Measurements from ENCODE around the gene RDH11.
"Not testable (repeated sequence)": the region's sequence is repeated elsewhere in the genome, so short reads cannot be mapped to it uniquely, and the experiment has no call there.

Gene RDH11, protein sequence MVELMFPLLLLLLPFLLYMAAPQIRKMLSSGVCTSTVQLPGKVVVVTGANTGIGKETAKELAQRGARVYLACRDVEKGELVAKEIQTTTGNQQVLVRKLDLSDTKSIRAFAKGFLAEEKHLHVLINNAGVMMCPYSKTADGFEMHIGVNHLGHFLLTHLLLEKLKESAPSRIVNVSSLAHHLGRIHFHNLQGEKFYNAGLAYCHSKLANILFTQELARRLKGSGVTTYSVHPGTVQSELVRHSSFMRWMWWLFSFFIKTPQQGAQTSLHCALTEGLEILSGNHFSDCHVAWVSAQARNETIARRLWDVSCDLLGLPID

GRCh38 chr14:67695394-67695949 is at the start of gene RDH11:
Gene RDH11, minus strand, starts transcription at chr14:67695764. Its CDS starts 61 bp downstream, at chr14:67695703.
- peak; percentile 94 for DNase-seq

DNA sequence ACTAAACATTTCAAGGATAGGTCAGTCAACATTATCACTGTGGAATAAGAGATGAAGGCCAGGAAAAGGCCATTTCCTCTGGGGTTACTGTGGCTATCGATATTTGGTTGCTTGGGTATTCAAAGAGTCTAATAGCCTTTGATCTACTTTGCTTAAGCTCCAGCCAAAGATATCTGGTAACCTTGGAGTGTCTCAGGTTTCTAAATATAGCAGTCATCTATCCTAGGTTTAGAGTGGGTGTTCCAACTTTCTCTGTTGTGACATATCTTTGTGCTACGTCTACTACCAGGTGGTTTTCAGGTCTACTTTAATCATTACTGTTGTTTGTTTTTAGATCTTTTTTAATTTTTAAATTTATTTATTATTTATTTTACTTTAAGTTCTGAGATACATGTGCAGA is 48.5 kb upstream of the RDH11 start:
- no peak for DNase-seq

GRCh38 chr14:67738740-67739504 is 43.4 kb upstream of the RDH11 start:
- DNase-seq = peak; percentile 89

- no peak for DNase-seq
Measured at GRCh38 chr14:67736771-67737170, 41.2 kb upstream of the RDH11 start.

DNA sequence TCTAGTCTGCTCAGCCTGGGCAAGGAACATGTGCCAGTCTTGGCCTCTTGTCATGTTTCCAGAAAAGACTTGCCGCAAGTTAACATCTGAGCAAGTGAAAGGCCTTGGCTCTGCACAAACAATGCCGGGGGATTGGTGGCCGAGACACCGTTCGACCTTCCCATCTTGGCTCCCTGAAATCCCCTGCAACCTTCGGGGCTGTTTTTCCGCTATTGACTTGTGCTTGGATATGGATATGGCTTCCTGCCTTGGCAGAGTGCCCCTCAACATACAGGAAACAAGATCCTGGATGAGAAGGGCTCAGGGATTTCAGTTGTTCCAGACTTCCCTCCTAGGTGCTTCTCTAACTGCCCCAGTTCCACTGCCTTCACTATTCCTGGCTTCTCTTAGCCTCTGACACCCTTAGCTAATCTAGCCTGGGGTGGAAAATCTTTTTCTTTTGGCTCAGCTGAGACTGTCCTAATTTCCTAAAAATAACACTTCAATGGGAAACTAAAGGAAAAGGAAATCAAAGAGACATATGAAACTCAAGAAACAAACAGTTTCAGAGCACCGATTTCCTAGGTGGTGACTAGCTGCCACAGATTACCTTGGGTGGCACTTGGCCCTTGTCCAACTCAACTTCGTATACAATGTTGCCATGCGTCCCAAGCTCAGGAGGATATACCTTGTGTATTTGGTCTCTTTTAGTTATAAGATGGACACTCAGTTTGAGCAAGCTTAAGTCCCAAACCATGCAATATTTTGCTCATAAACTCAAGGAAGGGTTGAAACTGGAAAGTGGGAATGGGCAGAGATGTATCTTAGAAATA is 40.0 kb upstream of the RDH11 start:
- no peak for DNase-seq

DNA sequence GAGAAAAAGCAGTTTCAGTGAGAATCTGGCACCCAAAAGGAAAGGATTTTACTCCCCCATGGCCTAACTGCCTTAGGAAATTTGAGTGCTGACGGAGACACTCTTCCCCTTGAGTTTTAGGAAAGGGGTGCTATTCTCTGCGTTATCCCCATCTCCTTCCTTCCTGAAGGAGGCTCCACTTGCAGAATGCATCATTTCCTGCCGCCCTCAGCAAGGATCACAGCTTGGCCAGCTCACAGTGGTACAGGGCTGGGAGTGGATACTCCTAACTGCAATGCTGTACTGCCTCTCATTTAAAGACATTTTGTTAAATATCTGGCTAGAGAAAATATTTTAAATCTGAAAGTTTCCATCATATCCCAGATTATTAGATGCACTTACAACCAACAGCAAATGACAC is 39.1 kb upstream of the RDH11 start:
- DNase-seq = peak; percentile 7

- no peak for DNase-seq
Measured at GRCh38 chr14:67733616-67734015, 38.1 kb upstream of the RDH11 start.

GRCh38 chr14:67729072-67729885 is 33.7 kb upstream of the RDH11 start:
- DNase-seq = no peak

GRCh38 chr14:67728258-67728657 is 32.7 kb upstream of the RDH11 start:
- DNase-seq = no peak

- DNase-seq = no peak
Measured at GRCh38 chr14:67727361-67727760, 31.8 kb upstream of the RDH11 start.

DNA sequence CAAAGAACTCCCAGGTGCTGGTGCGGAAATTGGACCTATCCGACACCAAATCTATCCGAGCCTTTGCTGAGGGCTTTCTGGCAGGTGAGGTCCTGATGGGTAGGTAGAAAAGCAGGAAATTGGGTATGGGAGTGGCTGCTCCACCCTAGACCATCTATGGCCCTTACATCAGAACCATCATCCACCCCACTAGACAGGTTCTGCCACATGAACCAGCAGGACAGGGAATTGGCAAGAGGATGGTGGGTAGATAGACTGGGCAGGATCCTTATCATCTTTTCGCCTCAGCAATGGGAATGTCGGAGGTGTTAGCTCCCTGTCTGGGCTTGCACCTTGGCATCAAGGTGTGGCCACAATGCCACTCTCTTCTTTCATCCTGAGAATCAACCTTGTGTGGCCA is 29.6 kb upstream of the RDH11 start:
- DNase-seq = no peak

GRCh38 chr14:67722293-67722692 is 26.7 kb upstream of the RDH11 start:
- no peak for DNase-seq

- no peak for DNase-seq
Measured at GRCh38 chr14:67721875-67722274, 26.3 kb upstream of the RDH11 start.

- DNase-seq = no peak
Measured at GRCh38 chr14:67719866-67720265, 24.3 kb upstream of the RDH11 start.

- not testable (repeated sequence) for DNase-seq
Measured at GRCh38 chr14:67719385-67719784, 23.8 kb upstream of the RDH11 start.

GRCh38 chr14:67718265-67718664 is 22.7 kb upstream of the RDH11 start:
- DNase-seq = no peak

- DNase-seq = no peak
Measured at GRCh38 chr14:67717048-67717447, 21.5 kb upstream of the RDH11 start.

DNA sequence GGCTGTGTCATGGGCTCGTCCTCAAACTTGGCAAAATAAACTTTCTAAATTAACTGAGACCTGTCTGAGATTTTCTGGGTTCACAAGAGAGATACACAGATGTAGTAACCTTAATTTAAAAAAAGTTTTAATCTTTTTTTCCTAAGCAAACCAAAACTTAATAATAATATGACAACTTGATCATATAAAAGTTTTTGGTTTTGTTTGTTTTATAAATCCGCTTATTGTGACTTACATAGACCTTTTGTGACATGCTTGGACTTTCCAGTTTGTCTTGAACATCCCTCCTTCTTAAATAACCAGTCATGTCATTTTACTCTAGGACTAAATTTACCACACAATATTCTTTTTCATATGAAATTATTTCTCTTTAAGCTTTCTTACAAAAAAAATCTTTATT is 14.6 kb upstream of the RDH11 start:
- DNase-seq = no peak

DNA sequence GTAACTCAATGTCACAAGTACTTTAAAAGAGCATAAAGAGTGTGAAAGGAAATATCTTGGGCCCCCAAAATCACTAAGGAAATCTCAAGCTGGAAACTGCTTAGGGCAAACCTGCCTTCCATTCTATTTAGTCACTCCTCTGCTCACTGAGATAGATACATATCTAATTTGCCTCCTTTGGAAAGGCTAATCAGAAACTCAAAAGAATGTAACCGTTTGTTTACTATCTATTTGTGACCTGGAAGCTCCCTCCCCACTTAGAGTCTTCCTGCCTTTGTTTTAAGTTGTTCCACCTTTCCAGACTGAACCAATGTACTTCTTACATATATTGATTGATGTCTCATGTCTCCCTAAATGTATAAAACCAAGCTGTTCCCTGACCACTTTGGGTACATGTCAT is 14.2 kb upstream of the RDH11 start:
- not testable (repeated sequence) for DNase-seq

DNA sequence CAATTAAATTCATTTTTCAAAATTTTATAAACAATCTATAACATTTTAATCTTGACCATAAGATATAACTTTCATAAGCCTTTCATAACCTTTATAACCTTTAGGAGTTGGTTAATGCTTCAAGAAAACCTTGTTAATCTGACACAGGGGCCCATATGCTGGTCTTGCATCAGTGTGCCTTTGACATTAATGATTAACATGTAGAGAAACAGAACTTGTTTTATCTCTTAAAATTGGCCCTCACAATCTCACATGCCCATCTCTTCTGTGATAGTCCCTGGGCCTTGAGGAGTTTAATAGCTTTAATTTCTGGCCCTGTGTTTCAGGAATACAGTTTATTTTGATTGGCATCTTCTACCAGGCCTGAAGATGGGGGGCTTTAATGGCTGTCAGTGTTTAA is 13.8 kb upstream of the RDH11 start:
- not testable (repeated sequence) for DNase-seq

DNA sequence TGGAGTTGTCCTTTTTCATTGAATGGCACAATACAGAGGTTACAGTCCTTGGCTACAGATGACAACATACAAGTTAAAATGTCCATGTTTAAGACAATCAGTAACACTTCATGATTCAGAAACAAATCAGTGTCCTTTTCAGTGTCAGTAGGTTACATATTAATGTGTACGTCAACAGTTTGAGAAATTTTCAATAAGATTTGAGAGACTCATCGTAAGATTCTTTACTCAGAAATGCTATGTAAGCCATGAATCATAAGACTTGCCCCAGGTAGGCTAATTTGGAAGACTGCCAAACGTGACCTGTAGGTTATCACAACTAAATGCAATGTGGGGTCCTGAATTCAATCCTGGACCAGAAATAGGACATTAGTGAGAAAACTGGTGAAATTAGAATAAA is 9.6 kb upstream of the RDH11 start:
- no peak for DNase-seq

- peak; percentile 49 for DNase-seq
Measured at GRCh38 chr14:67704484-67705089, 9.0 kb upstream of the RDH11 start.

All from HCEC 1CT (cell line).